Hematopoietic multipotent progenitor cell treated with erythropoietin and hydrocortisone succinate and interleukin-3 and kit ligand, for 4 days (in vitro differentiated cells): ENCODE results near the gene FCHSD2.

Source experiments
- DNase-seq: peaks from one replicate; pipeline ENCODE4 v3.0.0-alpha.2; 2015

Gene FCHSD2

GRCh38 chr11:73171436-73172161 is 29.5 kb upstream of the FCHSD2 start:
- no peak for DNase-seq

- no peak for DNase-seq
Observed at GRCh38 chr11:73170140-73170539, 28.0 kb upstream of the FCHSD2 start.

GRCh38 chr11:73168925-73169579 is 26.9 kb upstream of the FCHSD2 start:
- DNase-seq = no peak

GRCh38 chr11:73167363-73167954 is 25.3 kb upstream of the FCHSD2 start:
- no peak for DNase-seq

DNA sequence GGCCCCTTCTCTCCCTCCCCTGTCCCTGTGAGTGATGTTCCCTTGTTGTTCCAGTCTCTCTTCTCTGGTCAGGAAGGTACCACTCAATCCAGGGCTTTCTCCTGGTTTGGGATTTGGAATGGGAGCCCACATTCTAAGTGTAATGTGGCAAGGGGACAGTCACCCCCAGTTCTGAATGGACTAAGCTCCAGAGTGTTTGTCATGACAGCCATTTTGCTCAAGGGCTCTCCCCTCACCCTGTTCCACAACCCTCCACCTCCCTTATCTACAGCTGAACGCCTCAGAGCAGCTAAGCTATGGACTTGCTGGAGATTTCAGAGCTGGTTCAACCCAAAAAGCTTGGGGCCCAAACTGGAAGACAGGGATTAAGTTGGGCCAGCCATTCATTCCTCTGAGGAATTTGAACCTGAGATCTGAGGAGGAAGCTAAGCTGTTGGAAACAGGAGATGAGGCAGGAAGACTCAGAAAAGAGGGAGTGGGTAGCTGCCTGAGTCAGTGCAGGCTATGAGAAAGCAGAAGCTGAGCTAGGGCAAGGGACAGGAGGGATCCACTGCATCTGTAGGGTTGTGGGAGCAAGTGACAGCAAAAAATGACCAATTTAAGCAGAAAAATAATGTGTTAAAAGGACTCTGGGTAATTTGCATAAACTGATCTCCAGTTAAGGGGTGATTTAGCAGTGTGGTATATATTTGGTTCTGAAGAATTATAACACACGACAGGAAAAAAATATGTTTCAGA is 22.9 kb upstream of the FCHSD2 start:
- peak; percentile 61 for DNase-seq

- DNase-seq = no peak
Observed at GRCh38 chr11:73163638-73164174, 21.6 kb upstream of the FCHSD2 start.

DNA sequence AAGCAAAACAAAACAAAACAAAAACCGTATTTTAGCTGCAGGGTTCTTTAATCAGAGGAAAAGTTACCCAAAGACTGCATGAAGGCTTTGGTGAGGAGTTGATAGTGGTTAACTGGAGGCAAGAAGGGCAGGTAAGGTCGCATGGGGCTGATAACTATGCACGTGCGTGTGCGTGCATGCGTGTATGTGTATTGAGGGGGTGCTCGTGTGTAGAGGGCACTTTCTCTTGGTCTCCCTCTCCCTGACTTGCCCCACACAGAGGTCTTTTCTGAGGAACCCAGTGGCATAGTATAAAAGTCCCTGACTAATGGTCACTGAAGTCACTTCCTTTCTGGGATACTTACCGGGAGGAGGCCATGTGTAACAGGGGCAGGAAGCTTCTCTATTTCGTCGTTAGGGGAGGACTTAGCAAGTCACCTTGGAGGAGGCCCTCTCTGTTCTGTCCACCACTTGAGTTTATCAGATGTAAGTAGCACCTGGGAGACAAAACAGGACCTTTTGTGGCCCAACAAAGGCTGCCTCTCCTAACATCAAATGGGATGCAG is 20.1 kb upstream of the FCHSD2 start:
- no peak for DNase-seq

DNA sequence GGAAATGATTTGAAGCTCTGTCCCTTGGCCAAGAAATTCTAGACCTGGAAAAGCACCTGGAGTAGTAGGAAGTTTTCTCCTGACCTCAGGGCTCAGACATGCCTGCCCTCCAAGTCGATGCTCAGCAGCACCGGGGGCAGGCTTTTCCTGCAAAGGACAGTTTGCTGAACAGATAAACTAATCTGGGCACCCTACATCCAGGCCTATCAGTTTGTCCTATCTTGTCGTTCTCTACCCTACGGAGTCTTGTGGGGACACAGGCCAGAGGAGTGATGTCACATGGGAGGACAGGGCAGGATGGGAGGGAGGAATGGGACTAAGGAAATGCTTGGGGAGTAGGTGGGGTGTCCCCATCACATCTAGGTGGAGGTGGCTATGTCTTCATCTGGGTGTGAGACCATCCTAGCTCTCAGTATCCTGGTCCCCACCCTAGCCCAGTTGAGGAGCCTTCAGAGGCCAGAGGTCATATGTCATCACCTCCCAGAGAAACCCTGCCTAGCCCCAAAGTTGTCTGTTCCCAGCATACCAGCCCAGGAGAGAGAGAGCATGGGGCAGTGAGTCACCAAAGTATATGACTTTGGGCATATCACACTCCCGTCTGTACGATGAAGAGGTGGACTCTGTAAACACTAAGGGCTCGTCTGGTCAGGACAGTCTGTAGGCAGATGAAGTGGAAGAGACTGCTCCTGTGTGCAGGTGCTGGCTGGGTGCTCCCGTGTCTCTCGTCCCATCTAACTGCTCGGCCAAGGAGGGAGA is 18.1 kb upstream of the FCHSD2 start:
- no peak for DNase-seq

GRCh38 chr11:73159297-73159696 is 17.2 kb upstream of the FCHSD2 start:
- DNase-seq = no peak

DNA sequence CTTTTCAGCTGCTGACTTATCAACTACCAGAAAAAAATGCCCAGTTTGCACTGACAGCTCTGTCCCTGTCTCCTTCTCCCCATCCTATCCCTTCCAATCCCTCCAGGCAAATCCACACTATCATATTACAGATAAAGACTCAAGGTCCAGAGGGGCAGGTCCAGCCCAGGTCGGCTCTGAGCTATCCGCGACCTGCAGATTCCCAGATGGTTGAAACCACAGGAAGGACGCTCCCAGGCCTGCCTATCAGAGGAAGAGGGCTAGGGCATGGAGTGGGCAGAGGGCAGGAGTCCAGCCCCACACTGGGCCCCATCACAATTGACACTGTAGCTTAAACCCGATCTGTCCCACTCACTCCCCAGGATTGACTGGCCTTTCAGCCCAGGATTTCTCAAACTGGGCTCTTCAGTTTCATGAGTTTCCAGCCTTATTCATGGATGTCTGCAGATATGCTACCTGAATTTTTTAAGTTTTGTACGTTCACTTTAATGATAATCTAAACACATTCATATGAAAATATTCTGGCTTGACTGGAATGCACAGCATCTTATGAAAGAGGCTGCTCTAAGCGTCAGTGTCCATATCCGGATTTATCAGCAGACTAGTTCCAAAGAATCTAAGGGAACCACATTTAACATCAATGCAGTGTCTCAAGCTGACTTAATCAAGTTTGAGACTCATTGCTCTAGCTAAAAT is 16.4 kb upstream of the FCHSD2 start:
- DNase-seq = no peak

DNA sequence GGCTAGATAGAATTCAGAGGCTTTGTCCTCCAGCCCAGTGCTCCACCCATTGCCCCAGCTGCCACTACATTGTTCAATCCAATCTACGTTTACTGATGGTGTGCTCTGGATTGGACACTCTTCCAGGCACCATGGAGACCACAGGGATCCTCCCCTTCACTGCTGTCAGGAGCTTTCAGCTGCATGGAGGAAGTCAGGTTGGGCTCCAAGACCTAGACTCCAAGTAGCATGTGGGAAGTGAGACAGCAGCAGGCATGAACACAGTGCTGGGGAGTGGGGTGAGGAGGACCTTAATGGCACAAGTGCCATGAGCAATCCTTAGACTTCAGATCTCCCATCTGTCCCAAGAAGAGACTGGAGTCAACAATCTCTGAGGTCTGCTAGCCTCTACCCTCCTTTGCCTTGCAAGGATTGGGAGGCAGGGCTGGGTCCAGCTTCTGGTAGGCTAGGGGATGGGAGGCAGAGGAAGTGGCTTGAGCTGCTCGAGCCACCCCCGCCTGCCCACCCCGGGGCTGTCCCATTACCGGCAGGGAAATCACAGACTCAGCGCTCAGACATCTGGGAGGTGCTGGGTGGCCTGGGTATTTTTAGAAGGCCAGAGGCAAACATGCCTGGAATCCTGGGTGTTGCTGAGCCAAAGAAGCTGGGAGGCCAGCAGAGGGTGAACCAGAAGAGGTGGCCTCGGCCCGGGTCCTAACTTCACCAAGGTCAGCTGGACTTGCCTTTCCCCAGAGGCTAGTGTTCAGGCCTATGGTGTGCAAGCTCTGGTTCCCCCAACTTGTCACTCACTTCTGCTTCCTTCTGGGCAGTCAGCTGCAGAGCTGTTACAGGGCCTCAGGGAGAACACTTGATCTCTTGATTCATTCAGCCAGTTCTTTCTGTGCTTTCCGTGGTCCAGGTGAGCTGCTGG is 15.2 kb upstream of the FCHSD2 start:
- DNase-seq = peak; percentile 52

DNA sequence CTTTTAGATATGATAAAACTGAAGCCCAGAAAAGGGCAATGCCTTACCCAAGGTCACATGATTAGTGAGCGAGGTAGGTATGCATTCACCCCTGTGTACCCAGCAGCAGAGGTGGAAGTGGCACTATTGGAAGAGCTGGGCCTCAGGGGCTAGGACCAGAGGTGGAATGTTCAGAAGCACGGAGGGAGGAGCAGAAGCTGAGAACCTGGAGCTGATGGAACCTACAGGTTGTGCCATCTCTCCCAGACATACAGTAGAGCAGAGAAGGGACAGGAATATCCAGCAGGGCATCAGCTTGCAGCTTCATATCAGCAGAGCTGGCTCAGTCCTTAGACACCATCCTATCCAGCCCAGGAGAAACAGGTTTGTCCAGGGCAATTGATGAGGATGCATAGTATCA is 14.6 kb upstream of the FCHSD2 start:
- DNase-seq = no peak

DNA sequence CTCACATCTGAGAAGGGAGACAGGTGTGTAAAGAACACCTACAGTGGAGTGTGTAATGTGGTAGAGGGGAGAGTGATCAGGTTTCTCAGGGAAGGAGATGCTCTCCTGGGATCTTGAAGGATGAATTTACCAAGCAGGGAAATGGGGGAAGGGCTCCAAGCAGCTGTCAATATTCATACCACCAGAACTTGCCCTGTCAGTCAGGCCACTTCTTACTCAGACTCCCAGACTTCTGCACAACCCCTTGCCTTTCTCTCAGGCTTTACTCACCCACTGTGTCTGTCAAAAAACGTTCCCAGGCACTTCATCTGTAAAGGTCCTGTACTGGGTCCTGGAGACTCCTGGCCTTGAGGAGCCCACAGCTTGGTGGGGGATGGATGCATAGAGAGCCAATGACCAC is 14.0 kb upstream of the FCHSD2 start:
- DNase-seq = no peak

GRCh38 chr11:73155102-73155501 is 13.0 kb upstream of the FCHSD2 start:
- DNase-seq = no peak

DNA sequence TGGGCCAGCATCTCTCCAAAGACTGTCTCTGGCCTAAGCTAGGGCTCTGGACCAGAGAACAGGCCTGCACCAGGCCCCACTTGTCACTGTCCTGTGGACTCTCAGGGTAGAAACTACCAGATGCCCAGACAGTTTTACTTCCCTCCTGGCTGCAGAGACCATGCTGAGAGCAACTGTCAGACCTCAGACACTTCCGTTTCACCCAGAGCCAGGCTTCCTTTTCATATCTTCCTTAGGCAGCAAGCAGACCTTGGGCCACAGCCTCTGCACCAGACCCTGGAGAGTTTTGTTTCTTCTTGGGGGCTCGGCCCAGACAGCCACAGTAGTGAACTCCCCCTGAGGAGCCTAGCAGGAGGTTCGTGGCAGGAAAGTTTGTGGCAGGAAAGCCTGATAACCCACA is 12.1 kb upstream of the FCHSD2 start:
- DNase-seq = peak; percentile 98

DNA sequence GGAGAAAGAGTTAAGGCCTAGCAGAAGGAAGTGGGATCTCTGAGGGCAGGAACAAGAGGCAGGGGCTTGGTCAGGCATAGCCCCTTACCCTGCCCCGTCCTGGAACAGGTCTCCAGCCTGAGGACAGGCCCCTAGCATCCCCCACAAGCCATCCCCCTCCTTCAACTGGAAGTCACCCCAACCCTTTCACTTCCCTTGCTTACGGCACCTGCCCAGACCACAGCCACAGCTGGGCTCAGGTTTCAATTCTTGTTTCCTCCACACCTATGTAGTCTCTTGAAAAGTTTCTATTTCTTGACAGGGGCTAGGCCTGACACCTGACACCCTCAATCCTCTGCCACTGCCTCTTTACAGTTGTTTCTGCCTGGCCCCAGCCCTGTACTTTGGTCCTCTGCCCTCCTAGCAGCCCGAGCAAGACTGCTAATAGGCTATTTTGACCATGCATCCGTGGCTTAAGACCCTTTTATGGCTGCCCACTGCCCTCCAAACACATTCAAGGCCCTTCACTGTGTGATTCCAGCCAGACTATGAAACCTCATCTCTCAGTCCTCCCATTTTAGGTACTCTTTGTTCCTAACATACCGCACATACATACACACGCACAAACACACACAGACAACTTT is 10.9 kb upstream of the FCHSD2 start:
- DNase-seq = no peak

DNA sequence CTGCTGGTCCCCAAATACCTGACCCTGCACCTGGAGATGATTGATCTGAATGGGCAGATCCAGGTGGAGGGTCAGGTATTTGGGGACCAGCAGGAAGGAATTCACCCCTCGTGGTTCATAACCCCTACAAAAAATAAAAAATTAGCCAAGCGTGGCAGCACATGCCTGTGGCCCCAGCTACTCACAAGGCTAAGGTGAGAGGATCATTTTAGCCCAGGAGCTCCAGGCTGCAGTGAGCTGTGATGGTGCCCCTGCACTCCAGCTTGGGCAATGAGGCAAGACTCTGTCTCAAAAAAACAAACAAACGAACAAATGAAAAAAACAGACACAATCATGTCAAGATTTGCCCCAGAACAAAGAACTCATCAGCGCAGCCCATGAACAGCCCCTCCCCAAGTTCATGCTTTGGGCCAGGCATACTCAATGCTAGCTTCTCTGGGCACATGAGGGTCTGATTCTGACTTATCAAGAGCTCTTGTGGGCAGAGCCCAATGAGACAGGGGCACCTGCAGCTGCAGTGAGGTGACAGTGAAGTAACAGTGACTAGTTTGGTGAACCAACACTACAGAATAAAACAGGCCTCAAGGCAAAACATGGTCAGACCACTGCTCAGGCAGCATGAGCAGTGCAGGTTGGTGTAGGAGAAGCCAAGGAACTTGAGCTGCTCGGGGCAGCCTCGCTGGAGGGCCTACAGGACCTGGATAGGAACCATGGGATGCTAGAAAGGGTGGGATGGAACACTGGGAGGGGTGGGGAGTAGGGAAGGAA is 10.2 kb upstream of the FCHSD2 start:
- no peak for DNase-seq

GRCh38 chr11:73151416-73151815 is 9.3 kb upstream of the FCHSD2 start:
- no peak for DNase-seq

DNA sequence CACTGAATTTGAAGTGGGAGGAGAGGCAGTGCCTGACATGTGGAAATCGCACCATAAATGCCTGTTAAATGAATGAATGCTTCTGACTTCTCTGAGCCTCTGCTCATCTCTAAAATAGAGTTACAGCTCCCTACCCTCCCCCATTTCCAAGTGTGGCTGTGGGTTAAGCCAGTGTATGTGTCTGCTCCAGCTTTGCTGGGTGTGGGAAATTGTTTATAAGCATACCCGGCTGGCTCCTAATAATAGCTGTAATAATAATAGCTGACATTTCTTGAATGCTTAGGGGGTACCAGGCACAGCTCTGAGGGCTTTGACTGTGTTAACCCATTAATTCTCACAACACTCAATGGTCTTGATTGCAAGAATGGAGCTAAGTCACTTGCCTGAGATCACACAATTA is 7.0 kb upstream of the FCHSD2 start:
- DNase-seq = no peak
